Renal cortical epithelial cell (primary cell): ENCODE results near the gene UBE2M. TPM values are rescaled to one million over a fixed set of nuclear protein-coding genes. Genes with fewer than 3 reads are reported as not detected.
"Not testable (repeated sequence)": the region's sequence is repeated elsewhere in the genome, so short reads cannot be mapped to it uniquely, and the experiment has no call there.

Experiments used
- DNase-seq: peaks from one replicate; pipeline ENCODE4 v3.0.0-alpha.2; 2011; ENCODE audit warnings: low read depth
- total RNA-seq: library from RNA; depleted of rRNA; stranded (reverse); fragments of >200 nt; gene quantifications from 2 replicates; pipeline ENCODE4 v1.2.3, GENCODE V29; 2014

Gene UBE2M
- total RNA-seq, 1 donor from 2014 or later = 39.4 TPM

DNA sequence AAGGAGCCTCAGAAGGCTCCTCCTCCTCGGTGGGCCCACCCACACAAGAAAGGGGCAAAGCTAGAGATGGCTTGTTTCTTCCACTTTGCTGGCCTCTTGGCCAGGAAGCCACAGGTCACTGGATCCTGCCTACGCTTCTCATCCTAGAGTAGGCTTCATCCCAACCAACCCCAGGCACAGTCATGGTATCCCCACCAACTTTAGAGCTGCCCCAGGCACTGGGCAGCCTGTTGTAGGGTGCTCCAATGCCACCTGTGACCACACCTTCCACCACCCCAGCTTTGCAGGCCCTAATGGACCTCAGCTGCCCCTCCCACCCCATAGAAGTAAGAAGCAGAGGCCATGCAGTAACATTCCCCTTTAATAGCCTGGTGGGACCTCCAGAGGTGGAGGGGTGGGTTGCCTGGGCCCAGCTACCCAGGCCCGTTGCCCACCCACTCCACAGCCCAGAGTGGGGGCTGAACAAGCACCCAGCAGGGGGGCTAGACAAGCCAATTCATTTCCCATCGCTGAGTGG is 3.0 kb downstream of the UBE2M start:
- no peak for DNase-seq

DNA sequence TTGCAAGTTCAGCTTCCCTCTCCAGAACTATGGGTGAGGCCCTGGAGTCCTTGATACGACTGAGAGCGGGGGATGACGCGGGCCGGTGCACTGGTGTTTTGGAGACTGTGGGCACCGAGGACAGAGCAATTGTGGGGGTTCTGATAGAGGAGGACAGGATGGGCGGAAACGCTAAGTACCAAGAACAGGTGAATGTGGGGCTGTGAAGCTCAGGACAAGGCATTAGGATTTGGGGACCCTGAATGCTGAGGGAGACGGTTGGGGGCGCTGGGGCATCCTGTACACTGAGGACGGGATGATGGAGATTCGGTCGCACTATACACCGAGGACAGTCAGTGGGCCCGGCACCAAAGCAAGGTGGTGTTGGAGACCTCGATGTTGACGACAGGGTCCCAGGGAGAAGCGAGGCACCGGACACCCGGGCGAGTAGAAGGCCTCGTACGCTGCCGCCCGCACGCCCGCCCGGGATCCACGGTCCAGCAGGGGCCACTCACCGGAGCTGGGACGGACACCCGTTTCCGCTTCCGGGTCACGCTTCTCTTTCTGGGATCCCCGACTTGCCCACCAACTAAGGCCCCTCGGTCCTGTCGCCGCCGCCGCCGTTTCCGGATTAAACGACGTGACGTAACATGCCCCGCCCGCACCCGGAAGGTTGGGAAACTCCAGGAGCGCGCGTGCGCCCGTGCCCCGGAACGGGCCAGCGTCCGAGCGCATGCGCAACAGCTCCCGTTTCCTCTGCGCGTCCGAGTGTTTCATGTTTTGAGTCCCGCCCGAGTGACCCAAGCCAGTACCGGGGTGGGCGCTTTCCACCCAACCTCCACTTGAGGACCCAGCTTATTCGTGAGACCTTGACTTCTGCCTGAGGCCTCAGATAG is 3.7 kb downstream of the UBE2M start, which contains the start of gene CHMP2A:
TSS of gene CHMP2A (minus strand) at position 612 of the 875 bp plus-strand sequence. CDS start 893 bp downstream, outside the sequence.
- DNase-seq = peak; percentile 85

DNA sequence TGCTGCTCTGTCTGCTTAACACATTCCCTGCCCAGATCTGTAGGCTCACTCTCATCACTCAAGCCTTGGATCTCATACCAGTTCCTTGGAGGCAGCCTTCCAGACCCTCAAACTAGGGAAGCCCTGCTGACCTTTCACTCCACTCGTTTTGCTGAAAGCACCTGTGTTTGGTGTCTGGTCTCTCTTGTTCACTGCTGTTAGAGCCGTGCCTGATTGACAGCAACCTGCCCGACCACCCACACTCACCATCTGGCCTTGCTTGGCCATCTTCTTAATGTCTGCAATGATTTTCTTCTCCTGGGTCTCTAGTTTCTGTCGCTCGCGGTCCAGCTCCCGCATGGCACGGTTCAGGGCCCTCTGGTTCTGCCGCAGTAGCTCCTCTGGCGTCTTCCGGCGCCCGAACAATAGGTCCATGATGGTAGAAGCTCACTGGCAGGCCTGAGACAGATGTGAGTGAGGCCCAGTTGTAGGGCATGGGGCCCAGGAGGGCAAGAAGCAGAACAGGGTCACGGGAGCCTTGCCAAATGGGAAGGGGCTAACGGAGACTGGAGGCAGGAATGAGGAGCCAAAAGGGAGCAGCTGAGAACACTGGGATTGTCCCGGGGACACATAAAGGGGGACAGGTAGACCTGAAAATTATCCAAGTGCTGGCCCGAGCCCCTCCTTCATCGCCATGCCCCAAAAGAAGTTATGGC is 4.5 kb downstream of the UBE2M start:
- no peak for DNase-seq

DNA sequence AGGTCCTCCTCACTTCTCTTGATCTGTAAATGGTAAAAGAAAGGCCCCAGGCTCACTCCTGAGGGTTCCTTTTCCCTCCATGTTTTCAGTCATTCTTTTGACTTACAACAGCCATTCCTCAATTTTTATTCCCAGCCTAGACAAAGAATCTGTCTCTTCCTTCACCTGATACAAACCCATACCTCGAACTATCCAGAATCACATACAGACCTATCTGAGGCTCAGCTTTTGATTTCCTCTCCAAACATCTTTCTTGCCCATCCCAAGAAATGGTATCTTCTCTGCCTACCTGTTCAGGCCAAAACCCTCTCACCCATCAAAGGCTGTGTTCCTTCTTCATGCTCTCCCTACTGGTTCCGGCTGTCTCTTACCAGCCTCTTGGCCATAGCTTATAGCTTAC is 5.8 kb downstream of the UBE2M start:
- DNase-seq = no peak

DNA sequence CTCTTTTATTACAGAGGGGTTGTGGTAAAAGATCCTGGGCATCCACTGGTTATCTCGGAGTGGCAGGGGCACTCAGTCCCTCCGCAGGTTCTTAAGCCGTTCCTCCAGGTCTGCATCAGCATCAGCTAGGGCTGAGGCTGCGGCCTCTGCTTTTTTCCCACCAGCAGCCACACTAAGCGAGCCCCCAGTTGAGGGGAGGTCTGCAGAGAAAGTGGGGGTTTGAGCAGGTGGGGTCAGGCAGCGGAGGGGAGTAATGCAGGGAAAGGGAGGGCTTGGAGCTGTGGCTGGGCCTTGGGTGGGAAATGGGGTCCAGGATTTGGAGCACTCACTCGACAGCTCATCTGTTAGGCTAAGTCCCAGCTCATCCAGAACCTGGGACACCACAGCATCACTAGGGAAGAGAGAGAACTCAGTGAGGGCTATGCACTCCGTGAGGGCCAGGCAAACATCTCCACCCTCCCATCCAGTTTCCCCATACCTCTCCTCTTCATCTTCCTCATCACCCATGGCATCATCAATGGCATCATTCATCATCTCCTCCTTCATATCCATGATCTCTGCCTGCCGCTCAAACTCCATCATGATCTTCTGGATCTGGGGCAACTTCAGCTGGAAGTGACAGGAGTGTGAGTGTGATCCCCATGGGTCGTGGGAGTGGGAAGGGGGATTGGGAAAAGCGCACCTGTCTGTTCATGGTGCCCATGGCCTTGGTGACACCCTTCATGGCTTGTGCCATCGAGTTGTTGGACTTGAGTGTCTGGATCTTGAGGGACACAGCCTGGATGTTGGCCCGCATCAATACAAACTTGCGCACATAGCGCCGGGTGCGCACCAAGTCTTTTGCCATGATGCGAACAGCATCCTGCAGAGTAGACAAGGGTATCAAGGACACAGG is 6.6 kb downstream of the UBE2M start:
- no peak for DNase-seq

DNA sequence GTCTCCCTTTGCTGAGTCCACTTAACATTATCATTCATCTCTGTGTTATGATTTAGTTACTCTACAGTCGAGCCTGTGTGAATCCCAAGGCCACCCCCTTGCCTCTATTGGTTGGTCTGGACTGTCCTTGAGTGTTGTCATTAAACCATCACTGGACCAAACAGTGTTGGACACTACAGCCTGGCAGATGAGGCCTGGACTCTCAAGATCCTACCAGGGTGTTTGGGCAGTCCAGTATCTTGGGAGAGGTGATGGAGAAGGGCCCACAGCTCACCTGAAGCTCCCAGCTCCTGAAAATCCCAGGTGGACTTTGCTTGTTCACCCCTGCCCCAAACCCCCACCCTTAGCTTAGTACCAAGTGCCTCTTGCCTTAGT is 7.3 kb downstream of the UBE2M start:
- DNase-seq = no peak

DNA sequence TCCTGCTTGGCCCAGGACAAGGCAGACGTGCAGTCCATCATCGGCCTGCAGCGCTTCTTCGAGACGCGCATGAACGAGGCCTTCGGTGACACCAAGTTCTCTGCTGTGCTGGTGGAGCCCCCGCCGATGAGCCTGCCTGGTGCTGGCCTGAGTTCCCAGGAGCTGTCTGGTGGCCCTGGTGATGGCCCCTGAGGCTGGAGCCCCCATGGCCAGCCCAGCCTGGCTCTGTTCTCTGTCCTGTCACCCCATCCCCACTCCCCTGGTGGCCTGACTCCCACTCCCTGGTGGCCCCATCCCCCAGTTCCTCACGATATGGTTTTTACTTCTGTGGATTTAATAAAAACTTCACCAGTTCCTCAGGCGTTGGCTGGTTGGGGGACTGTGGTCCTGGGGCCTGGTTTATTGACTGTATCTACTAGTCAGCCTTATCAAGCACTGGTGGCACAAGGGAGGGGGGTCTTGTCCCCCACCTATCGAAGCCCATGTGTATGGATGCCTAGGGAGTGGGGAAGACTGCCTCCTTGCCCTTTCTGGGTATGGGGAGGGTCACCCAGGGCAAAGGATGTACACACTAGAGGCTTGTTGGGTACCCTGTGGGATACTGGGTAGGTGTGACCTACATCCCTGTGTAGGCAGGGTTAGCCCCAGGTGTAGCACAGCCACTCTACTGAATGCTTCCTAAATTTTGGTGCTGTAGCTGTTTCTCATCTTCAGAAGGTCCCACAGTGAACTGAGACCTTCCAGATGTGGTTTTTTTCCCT is 7.9 kb downstream of the UBE2M start:
- DNase-seq = no peak

DNA sequence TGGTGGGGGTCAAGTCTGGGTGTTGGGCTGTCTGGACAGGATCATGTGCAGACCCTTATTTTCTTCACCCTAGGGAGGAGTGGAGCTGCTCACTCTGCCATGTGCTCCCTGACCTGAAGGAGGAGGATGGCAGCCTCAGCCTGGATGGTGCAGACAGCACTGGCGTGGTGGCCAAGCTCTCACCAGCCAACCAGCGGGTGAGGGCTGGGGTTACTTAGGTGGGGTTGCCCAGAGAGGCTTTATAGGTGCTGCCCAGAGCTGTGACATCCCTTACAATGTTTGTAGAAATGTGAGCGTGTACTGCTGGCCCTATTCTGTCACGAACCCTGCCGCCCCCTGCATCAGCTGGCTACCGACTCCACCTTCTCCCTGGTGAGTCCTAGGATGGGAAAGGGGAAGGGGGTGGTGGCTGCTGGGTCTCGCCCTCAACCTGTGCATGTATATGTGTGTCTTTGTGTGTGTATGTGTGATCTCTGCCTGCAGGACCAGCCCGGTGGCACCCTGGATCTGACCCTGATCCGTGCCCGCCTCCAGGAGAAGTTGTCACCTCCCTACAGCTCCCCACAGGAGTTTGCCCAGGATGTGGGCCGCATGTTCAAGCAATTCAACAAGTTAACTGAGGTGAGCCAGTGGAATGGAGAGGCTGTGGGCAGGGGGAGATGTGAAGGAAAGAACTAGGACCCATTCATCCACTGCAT is 8.6 kb downstream of the UBE2M start:
- no peak for DNase-seq

DNA sequence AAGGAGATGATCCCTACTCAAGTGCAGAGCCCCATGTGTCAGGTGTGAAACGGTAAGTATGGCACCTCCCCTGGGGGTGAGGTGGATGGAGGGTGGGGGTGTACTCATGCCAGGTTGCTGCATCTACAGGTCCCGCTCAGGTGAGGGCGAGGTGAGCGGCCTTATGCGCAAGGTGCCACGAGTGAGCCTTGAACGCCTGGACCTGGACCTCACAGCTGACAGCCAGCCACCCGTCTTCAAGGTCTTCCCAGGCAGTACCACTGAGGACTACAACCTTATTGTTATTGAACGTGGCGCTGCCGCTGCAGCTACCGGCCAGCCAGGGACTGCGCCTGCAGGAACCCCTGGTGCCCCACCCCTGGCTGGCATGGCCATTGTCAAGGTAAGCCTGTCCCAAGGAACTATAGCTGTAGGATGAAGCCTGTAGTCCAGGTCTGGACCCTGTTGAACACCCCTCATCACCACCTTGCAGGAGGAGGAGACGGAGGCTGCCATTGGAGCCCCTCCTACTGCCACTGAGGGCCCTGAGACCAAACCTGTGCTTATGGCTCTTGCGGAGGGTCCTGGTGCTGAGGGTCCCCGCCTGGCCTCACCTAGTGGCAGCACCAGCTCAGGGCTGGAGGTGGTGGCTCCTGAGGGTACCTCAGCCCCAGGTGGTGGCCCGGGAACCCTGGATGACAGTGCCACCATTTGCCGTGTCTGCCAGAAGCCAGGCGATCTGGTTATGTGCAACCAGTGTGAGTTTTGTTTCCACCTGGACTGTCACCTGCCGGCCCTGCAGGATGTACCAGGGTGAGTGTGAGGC is 9.3 kb downstream of the UBE2M start:
- no peak for DNase-seq

DNA sequence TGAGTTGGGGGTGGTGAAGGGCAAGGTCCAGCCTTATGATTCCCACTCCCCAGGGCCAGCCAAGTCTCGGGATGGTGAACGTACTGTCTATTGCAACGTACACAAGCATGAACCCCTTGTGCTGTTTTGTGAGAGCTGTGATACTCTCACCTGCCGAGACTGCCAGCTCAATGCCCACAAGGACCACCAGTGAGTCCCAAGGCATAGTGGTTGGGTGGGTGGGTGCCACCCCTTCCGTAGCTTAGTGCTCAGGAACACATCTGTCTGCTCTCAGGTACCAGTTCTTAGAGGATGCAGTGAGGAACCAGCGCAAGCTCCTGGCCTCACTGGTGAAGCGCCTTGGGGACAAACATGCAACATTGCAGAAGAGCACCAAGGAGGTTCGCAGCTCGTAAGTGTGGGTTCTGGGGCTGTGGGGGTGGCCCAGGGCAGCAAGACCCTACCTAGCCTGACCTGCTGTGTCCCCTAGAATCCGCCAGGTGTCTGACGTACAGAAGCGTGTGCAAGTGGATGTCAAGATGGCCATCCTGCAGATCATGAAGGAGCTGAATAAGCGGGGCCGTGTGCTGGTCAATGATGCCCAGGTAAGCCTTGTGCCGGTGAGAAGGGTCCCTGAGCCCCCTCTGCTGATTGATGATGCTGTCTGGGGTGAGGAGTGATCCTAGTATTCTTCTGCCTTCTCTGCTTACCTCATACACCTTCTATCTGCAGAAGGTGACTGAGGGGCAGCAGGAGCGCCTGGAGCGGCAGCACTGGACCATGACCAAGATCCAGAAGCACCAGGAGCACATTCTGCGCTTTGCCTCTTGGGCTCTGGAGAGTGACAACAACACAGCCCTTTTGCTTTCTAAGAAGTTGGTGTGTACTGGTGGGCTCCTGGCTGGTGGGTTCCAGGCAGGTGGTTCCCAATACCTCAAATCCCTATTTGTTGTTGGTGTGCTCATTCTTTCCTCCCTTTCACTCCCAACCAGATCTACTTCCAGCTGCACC is 10.8 kb downstream of the UBE2M start:
- DNase-seq = no peak

DNA sequence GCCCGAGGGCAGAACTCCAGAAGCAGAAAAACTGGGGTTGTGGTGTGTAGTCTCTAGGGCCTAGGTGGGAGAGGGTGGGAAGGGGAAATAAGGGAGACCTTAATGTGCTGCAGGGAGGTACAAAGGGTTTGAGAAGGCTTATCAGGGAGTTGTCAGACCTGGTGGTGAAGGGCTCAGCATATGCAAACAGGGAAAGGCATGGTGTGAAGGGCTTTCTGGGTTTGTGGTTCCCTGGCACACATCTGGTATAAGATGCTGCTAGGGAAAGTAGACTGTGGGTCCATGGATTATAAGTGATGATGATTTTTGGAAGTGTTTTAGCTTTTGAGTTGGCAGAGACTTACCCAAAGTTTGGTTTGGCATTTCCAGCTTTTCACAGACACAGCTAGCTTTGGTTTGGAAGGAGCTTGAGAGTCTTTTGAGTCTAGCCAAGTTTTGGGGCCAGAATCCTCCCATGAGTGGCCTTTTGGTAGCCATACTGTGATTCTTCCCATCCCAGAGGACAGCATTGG is 12.3 kb downstream of the UBE2M start:
- no peak for DNase-seq

DNA sequence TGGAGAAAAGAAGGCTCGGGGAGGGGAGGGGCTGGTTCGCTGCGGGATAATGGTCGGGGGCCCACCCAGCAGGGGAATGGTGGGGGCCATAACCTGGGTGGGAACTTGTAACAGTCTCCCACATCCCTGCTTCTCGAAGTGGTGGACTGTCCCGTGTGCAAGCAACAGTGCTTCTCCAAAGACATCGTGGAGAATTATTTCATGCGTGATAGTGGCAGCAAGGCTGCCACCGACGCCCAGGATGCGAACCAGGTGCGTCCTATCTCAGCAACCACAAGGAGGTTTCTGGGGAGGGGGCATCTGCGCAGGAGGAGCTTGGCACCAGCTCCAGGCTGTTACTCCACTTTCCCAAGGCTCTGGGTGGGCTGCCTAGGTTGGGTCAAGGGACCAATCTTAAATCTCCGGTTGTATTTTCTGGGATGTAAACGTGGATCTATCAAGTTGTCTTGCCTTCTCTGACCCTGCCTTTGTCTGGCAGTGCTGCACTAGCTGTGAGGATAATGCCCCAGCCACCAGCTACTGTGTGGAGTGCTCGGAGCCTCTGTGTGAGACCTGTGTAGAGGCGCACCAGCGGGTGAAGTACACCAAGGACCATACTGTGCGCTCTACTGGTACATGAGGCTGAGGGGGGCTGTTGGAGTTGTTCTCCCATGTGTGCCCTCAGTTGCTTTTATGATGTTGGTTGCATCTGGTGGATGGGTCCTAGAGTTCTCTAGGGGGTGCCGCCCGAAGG is 13.0 kb downstream of the UBE2M start:
- DNase-seq = no peak

DNA sequence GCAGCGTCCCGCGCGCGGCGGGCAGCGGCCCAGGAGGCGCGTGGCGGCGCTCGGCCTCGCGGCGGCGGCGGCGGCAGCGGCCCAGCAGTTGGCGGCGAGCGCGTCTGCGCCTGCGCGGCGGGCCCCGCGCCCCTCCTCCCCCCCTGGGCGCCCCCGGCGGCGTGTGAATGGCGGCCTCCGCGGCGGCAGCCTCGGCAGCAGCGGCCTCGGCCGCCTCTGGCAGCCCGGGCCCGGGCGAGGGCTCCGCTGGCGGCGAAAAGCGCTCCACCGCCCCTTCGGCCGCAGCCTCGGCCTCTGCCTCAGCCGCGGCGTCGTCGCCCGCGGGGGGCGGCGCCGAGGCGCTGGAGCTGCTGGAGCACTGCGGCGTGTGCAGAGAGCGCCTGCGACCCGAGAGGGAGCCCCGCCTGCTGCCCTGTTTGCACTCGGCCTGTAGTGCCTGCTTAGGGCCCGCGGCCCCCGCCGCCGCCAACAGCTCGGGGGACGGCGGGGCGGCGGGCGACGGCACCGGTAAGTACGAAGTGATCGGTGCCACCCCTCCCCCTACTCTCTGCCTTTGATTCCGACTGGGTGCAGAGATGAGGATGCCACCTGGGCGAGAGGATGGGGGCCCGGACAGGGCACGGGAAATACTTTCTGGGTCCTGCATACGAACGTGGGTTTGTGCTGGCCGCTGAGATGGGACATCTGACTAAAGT is 13.7 kb downstream of the UBE2M start:
- DNase-seq = no peak

DNA sequence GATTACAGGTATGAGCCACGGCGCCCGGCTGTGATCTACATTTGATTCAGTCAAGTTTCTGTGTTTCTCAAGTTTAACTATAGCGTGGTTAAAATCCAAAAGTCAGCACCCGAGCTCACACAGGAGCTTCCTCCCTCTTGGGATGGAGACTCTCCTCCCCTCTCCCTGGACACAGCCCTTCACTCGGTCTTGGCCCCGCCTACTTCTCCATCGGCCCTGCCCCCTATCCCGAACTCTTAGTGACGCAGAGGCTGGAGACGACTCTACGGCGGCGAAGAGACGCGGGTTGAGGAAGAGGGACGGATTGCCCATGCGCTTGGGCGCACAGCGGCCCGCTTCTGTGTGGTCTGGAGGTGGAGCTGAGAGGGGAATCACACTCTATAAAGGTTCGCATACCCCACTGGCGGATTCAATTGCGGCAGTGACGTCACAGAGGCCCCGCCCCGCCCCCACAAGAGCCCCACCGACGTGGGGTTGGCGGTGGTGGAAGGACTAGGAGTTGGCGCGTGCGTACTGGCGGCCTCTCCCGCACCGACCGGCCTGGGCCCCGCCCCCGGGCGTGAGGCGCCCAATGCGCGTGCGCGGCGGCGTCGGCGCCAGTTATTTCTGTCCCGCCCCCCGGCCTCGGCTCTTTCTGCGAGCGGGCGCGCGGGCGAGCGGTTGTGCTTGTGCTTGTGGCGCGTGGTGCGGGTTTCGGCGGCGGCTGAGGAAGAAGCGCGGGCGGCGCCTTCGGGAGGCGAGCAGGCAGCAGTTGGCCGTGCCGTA is 14.4 kb downstream of the UBE2M start, which contains the start of gene TRIM28:
TSS of gene TRIM28 (plus strand) at position 239 of the 765 bp plus-strand sequence. CDS start 694 bp downstream, outside the sequence.
- DNase-seq = peak; percentile 95

DNA sequence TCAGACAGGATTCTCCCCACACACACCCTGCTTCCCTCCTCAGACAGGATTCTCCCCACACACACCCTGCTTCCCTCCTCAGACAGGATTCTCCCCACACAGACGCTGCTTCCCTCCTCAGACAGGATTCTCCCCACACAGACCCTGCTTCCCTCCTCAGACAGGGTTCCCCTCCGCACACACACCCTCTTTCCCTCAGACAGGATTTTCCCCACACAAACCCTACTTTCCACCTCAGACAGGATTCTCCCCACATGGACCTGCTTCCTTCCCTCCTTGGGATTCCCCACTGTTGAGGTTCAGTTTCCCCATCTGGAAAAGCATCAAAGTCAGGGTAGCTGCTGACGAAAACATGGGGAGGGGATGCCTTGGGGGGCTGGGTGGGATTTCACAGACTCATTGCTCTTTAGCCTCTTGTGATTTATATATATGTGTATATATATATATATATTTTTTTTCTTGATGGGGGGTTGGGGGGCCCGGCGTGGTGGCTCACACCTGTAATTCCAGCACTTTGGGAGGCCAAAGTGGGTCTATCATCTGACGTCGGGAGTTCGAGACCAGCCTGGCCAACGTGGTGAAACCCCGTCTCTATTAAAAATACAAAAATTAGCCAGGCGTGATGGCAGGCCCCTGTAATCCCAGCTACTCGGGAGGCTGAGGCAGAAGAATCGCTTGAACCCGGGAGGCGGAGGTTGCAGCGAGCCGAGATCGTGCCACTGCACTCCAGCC is 15.6 kb downstream of the UBE2M start:
- not testable (repeated sequence) for DNase-seq
